Right cardiac atrium (tissue), 5 donors: ENCODE results near the gene CDC42SE2. TPM values are rescaled to one million over a fixed set of nuclear protein-coding genes. Genes with fewer than 3 reads are reported as not detected.
"Not testable (repeated sequence)": the region's sequence is repeated elsewhere in the genome, so short reads cannot be mapped to it uniquely, and the experiment has no call there.

Source experiments
- ATAC-seq, 2 donors: fragments of 200-7000 bp; cut with Tn5 transposase; one replicate each; pipeline versions ENCODE4 v1.8.0 to v1.9.1; 2020; ENCODE audit warnings: moderate library complexity in 2 of 2, mild to moderate bottlenecking in 1 of 2
- DNase-seq, 3 donors: peaks; one replicate each; pipeline ENCODE4 v3.0.0-alpha.2; 2020
- H3K27ac ChIP-seq: one replicate; pipeline ENCODE4 v1.5.1; 2013; ENCODE audit warnings: mild to moderate bottlenecking, low read length, control low read depth, moderate library complexity
- H3K27me3 ChIP-seq: one replicate; pipeline ENCODE4 v1.6.1; 2013; ENCODE audit not compliant: control insufficient read depth, insufficient read depth
- H3K4me1 ChIP-seq: one replicate; pipeline ENCODE4 v1.6.1; 2013; ENCODE audit warnings: low read length; ENCODE audit not compliant: control insufficient read depth, insufficient read depth
- H3K4me3 ChIP-seq: one replicate; pipeline ENCODE4 v1.5.1; 2013; ENCODE audit warnings: low read length, control low read depth
- H3K9me3 ChIP-seq: one replicate; pipeline ENCODE4 v1.6.1; 2013; ENCODE audit warnings: low read length; ENCODE audit not compliant: control insufficient read depth
- WGBS: extraction: QIAGEN DNeasy Blood & Tissue Kit; methylation state at CpG from one replicate; pipeline ENCODE4 v1.1.7; 2013; 5-methylcytosine and 5-hydroxymethylcytosine counted together
- intact Hi-C, 4 donors: fragments of 100-400 bp; cut with DNase I; formaldehyde crosslinking; loops; one replicate each; pipeline versions ENCODE4 v1.11.0 to v1.14.0; 2022 to 2023
- polyA plus RNA-seq: library from polyadenylated mRNA; stranded (reverse); fragments of 200-250 nt; gene quantifications from one replicate; pipeline ENCODE4 v1.2.3, GENCODE V29; 2013
- total RNA-seq, 4 donors: library from RNA; stranded (reverse); fragmentation: NEBNext Ultra II Directional; extraction: Animal tissue kit (Norgen Biotek cat#: 25700); gene quantifications; one replicate each; pipeline ENCODE4 v1.2.1, GENCODE V29; 2021
- donor health status: healthy with polysubstance abuse.
- donor health status: DM: no; HTN: yes; CAD: no.
- donor health status: DM: no; HTN: no; CAD: no.
- donor health status: DM: no; HTN: yes; CAD: no; lungs with severe emphysema.
- donor health status: DM: yes; HTN: yes; CAD: no.

Gene CDC42SE2
- total and polyA plus RNA-seq, 5 donors = 7.7 to 14.2 (median 13.2) TPM

GRCh38 chr5:131321066-131321465 is 57.2 kb downstream of the CDC42SE2 start:
- intact Hi-C loops = no loop called here
- ATAC-seq (no peak), DNase-seq (no peak)
- no peaks in the 10 kb centered on the region for H3K4me1 ChIP-seq
- H3K4me3 ChIP-seq = no peak overlapping the region
- no peaks in the 10 kb centered on the region for H3K27me3 ChIP-seq
- H3K9me3 ChIP-seq = no peaks in the 10 kb centered on the region
- H3K27ac ChIP-seq = no peak overlapping the region
- WGBS = 43% methylated on average over 2 of the region's 2 CpGs

GRCh38 chr5:131322926-131323325 is 59.1 kb downstream of the CDC42SE2 start:
- no peaks in the 10 kb centered on the region for H3K4me1 ChIP-seq
- DNase-seq = no peak
- WGBS = 82% methylated on average over 4 of the region's 4 CpGs

DNA sequence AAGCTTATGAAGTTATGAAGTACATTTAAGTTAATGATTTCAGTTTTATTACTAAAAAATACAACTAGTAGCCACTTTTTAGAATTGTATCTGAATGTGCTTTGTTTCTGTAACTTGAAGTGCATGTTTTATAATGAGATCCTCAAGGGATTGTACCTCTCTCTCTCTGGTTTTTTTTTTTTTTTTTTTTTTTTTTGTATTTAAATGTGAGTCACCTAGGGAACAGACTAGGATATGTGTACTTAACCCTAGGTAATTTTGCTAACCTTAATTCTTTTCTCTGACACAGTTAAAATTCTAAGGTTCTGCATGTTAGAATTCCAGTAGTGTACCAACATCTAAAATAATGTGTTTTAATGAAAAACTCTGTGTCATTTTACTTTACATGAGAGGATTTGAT is 59.5 kb downstream of the CDC42SE2 start:
- no peaks in the 10 kb centered on the region for H3K4me1 ChIP-seq
- no peak for DNase-seq
- H3K9me3 ChIP-seq = no peaks in the 10 kb centered on the region
- H3K4me3 ChIP-seq = no peak overlapping the region
- ATAC-seq = no peak
- intact Hi-C loops = no loop called here
- H3K27ac ChIP-seq = no peak overlapping the region
- no peaks in the 10 kb centered on the region for H3K27me3 ChIP-seq

More at GRCh38 chr5:131322926-131323325, 59.1 kb downstream of the CDC42SE2 start:
- Histone ChIP-seq H3K27ac (no peak overlapping the region), H3K4me3 (no peak overlapping the region), H3K27me3 (no peaks in the 10 kb centered on the region), H3K9me3 (no peaks in the 10 kb centered on the region)
- intact Hi-C loops = no loop called here
- no peak for ATAC-seq

- DNase-seq (no peak), ATAC-seq (peak in 1 of 2 donors; percentile 68)
- H3K4me3 ChIP-seq = no peak overlapping the region
- no peaks in the 10 kb centered on the region for H3K4me1 ChIP-seq
- H3K9me3 ChIP-seq = no peaks in the 10 kb centered on the region
- intact Hi-C loops = no loop called here
- 28% methylated on average over 1 of the region's 1 CpG for WGBS
- no peak overlapping the region for H3K27ac ChIP-seq
- no peaks in the 10 kb centered on the region for H3K27me3 ChIP-seq
Observed at GRCh38 chr5:131324303-131324702, 60.5 kb downstream of the CDC42SE2 start.

- ATAC-seq (no peak), DNase-seq (no peak)
- H3K27me3 ChIP-seq = no peaks in the 10 kb centered on the region
- peaks cover 2% of the 10 kb centered on the region for H3K4me1 ChIP-seq
- 96% methylated on average over 3 of the region's 3 CpGs for WGBS
- no peaks in the 10 kb centered on the region for H3K9me3 ChIP-seq
- H3K27ac ChIP-seq = no peak overlapping the region
- H3K4me3 ChIP-seq = no peak overlapping the region
- intact Hi-C loops = no loop called here
Observed at GRCh38 chr5:131328536-131329285, 64.9 kb downstream of the CDC42SE2 start.

GRCh38 chr5:131329286-131329560 is 65.4 kb downstream of the CDC42SE2 start:
- Histone ChIP-seq H3K4me1 (peaks cover 2% of the 10 kb centered on the region), H3K9me3 (no peaks in the 10 kb centered on the region), H3K27me3 (no peaks in the 10 kb centered on the region), H3K4me3 (no peak overlapping the region), H3K27ac (no peak overlapping the region)
- intact Hi-C loops = no loop called here
- 65% methylated on average over 2 of the region's 2 CpGs for WGBS
- no peak for DNase-seq
- ATAC-seq = no peak

DNA sequence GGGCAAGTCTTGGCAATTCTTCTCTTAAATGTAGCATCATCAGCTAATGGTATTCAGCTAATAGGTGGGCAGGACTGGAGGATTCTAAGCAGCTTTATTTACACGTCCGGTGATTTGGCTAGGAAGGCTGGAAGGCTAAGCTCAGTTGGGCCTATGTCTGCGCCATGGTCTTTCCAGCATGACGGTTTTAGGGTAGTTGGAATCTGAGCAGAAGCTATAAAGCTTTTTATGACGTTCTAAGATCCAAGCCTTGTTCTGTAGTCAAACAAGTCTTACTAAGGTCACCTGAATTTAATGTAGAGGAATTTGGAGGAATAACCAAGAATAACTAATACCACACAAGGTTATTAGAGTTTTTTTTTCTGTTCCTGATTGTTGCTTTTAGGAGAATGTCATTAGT is 66.2 kb downstream of the CDC42SE2 start:
- Histone ChIP-seq H3K27me3 (no peaks in the 10 kb centered on the region), H3K4me3 (no peak overlapping the region), H3K4me1 (peaks cover 2% of the 10 kb centered on the region), H3K9me3 (no peaks in the 10 kb centered on the region), H3K27ac (no peak overlapping the region)
- DNase-seq = no peak
- ATAC-seq = no peak
- intact Hi-C loops = no loop called here
- WGBS = 93% methylated on average over 5 of the region's 5 CpGs

DNA sequence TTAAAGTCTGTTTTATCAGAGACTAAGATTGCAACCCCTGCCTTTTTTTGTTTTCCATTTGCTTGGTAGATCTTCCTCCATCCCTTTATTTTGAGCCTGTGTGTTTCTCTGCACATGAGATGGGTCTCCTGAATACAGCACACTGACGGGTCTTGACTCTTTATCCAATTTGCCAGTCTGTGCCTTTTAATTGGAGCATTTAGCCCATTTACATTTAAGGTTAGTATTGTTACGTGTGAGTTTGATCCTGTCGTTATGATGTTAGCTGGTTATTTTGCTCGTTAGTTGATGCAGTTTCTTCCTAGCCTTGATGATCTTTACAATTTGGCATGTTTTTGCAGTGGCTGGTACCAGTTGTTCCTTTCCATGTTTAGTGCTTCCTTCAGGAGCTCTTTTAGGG is 71.9 kb downstream of the CDC42SE2 start:
- ATAC-seq, H3K4me3 ChIP-seq, DNase-seq, H3K27ac ChIP-seq, H3K9me3 ChIP-seq, H3K27me3 ChIP-seq, intact Hi-C loops, H3K4me1 ChIP-seq: not testable (repeated sequence)
- 97% methylated on average over 4 of the region's 4 CpGs for WGBS

- H3K9me3 ChIP-seq, H3K4me1 ChIP-seq, H3K27ac ChIP-seq, DNase-seq, H3K4me3 ChIP-seq, ATAC-seq, H3K27me3 ChIP-seq, intact Hi-C loops: not testable (repeated sequence)
- WGBS = 98% methylated on average over 12 of the region's 12 CpGs
Observed at GRCh38 chr5:131336801-131337200, 72.9 kb downstream of the CDC42SE2 start.

DNA sequence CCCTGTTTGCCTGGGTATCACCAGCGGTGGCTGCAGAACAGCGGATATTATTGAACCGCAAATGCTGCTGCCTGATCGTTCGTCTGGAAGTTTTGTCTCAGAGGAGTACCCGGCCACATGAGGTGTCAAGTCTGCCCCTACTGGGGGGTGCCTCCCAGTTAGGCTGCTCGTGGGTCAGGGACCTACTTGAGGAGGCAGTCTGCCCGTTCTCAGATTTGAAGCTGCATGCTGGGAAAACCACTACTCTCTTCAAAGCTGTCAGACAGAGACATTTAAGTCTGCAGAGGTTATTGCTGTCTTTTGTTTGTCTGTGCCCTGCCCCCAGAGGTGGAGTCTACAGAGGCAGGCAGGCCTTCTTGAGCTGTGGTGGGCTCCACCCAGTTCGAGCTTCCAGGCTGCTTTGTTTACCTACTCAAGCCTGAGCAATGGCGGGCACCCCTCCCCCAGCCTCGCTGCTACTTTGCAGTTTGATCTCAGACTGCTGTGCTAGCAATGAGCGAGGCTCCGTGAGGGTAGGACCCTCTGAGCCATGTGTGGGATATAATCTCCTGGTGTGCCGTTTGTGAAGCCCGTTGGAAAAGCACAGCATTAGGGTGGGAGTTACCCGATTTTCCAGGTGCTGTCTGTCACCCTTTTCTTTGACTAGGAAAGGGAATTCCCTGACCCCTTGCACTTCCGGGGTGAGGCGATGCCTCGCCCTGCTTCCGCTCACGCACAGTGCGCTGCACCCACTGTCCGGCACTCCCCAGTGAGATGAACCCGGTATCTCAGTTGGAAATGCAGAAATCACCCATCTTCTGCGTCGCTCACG is 73.6 kb downstream of the CDC42SE2 start:
- H3K4me1 ChIP-seq, H3K4me3 ChIP-seq, H3K27ac ChIP-seq, H3K9me3 ChIP-seq, DNase-seq, ATAC-seq, H3K27me3 ChIP-seq, intact Hi-C loops: not testable (repeated sequence)
- 98% methylated on average over 27 of the region's 27 CpGs for WGBS

DNA sequence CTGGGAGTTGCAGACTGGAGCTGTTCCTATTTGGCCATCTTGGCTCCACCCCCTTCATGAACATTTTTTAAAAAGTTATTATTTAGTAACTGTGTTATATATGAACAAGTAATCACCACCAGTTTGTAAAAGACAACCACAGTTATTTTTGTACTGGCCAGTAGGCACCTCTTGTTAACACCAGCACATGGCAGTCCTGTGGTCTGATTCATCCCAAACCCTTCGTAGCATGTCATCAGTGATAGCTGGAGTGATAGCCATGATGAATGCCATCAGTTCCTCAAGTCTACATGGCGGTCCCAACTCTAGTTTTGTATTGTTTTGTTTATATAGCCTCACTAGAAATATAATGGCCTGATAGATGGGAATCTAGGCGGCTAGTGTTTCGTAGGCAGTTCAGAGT is 74.2 kb downstream of the CDC42SE2 start:
- intact Hi-C loops = no loop called here
- no peak for ATAC-seq
- no peak overlapping the region for H3K27ac ChIP-seq
- H3K4me3 ChIP-seq = no peak overlapping the region
- 98% methylated on average over 4 of the region's 4 CpGs for WGBS
- no peaks in the 10 kb centered on the region for H3K9me3 ChIP-seq
- no peak for DNase-seq
- H3K27me3 ChIP-seq = no peaks in the 10 kb centered on the region
- no peaks in the 10 kb centered on the region for H3K4me1 ChIP-seq
